CD4-positive, alpha-beta T cell (primary cell): ENCODE data around the gene DNAJC15. TPM values are rescaled to one million over a fixed set of nuclear protein-coding genes. Genes with fewer than 3 reads are reported as not detected.

Experiments used
- ATAC-seq: fragments of 200-7000 bp; cut with Tn5 transposase; one replicate; pipeline ENCODE4 v1.10.0; 2022; ENCODE audit warnings: mild to moderate bottlenecking; ENCODE audit not compliant: poor library complexity
- CTCF ChIA-PET: fragments of 350-600 bp; sonication (Branson Sonifier 250); formaldehyde crosslinking; loops from one replicate; lab custom pipeline; 2021; ENCODE audit warnings: antibody characterized with exemption, inconsistent platforms; lab: Charles Lee
- POLR2A ChIA-PET: fragments of 350-600 bp; sonication (Branson Sonifier 250); formaldehyde crosslinking; loops from one replicate; lab custom pipeline; 2021; ENCODE audit warnings: antibody characterized with exemption, inconsistent platforms; lab: Charles Lee
- DNase-seq, 14 experiments: peaks; one replicate each; pipeline ENCODE4 v3.0.0-alpha.2; 2013 to 2020; ENCODE audit warnings: mixed read lengths in 2 of 14
- H3K27ac ChIP-seq, 2 donors: one replicate each; pipeline versions ENCODE4 v1.5.1 to v1.7.0; 2013; ENCODE audit warnings: low read length in 2 of 2, low read depth in 1 of 2, mild to moderate bottlenecking in 1 of 2
- H3K27me3 ChIP-seq, 2 experiments: 1 replicate in 1 of 2; 2 replicates in 1 of 2; pipeline versions ENCODE4 v1.6.1 to v1.7.0; 2013; ENCODE audit warnings: low read length in 2 of 2, control low read depth in 1 of 2, mild to moderate bottlenecking in 1 of 2, moderate library complexity in 1 of 2; ENCODE audit not compliant: insufficient read depth in 2 of 2, control insufficient read depth in 1 of 2
- H3K36me3 ChIP-seq: one replicate; pipeline ENCODE4 v1.6.1; 2013; ENCODE audit warnings: low read length, control low read depth; ENCODE audit not compliant: insufficient read depth
- H3K4me1 ChIP-seq: one replicate; pipeline ENCODE4 v1.6.1; 2013; ENCODE audit warnings: low read length, control low read depth; ENCODE audit not compliant: insufficient read depth
- H3K4me3 ChIP-seq: one replicate; pipeline ENCODE4 v1.5.1; 2013; ENCODE audit warnings: mild to moderate bottlenecking, low read length, moderate library complexity
- H3K9me3 ChIP-seq, 2 experiments: 1 replicate in 1 of 2; 2 replicates in 1 of 2; pipeline versions ENCODE4 v1.6.1 to v1.7.0; 2013; ENCODE audit warnings: low read length in 2 of 2, mild to moderate bottlenecking in 2 of 2, control low read depth in 1 of 2, moderate library complexity in 1 of 2; ENCODE audit not compliant: control insufficient read depth in 1 of 2, insufficient read depth in 1 of 2
- H3K27ac Mint-ChIP-seq: one replicate; pipeline ENCODE4 v1.8.0; 2020; ENCODE audit warnings: mixed read lengths
- H3K27me3 Mint-ChIP-seq: one replicate; pipeline ENCODE4 v1.8.0; 2021; ENCODE audit warnings: mixed read lengths
- H3K36me3 Mint-ChIP-seq: one replicate; pipeline ENCODE4 v1.8.0; 2021; ENCODE audit warnings: low read depth, mixed read lengths
- H3K4me1 Mint-ChIP-seq: one replicate; pipeline ENCODE4 v1.8.0; 2021; ENCODE audit warnings: low read depth, mixed read lengths
- H3K4me3 Mint-ChIP-seq: one replicate; pipeline ENCODE4 v1.8.0; 2020; ENCODE audit warnings: mild to moderate bottlenecking, mixed read lengths
- H3K9me3 Mint-ChIP-seq: one replicate; pipeline ENCODE4 v1.8.0; 2020; ENCODE audit warnings: mixed read lengths
- CTCF ChIP-seq: fragments of 200-600 bp; IDR thresholded peaks from one replicate; pipeline ENCODE4 v1.8.0; 2022; ENCODE audit warnings: antibody characterized with exemption, mild to moderate bottlenecking
- intact Hi-C, 2 experiments: fragments of 100-400 bp; cut with DNase I in 1 of 2; cut with micrococcal nuclease in 1 of 2; formaldehyde crosslinking; loops; one replicate each; pipeline versions ENCODE4 v1.15.1 to v1.9.0; 2023 to 2025; cut with DNase I, micrococcal nuclease
- total RNA-seq, 174 experiments: library from RNA in 2 of 174; stranded (reverse) in 2 of 174; gene quantifications; one replicate each; pipeline ENCODE4 v1.2.3 and lab custom pipeline; 2021 to 2026

DNAJC15 gene
- total RNA-seq, 2 experiments from 2014 or later: 6.8 to 7.6 TPM

- no peaks in the 10 kb centered on the region for H3K9me3 Mint-ChIP-seq
- ATAC-seq (no peak), DNase-seq (no peak)
- ChIA-PET CTCF (no interaction called here), POLR2A (interaction anchor here (1.8 kb wide), 1 partner anchor 10 kb away, joined by 9 read pairs; the partner anchor contains the start of gene EPSTI1)
- Histone ChIP-seq H3K9me3 (no peaks in the 10 kb centered on the region), H3K27me3 (no peaks in the 10 kb centered on the region), H3K36me3 (no peaks in the 10 kb centered on the region), H3K4me1 (no peaks in the 10 kb centered on the region), H3K4me3 (no peak overlapping the region), H3K27ac (no peak overlapping the region)
- H3K4me1 Mint-ChIP-seq: no peaks in the 10 kb centered on the region
- H3K36me3 Mint-ChIP-seq: no peaks in the 10 kb centered on the region
- no peak for TF ChIP-seq CTCF
- no peak overlapping the region for H3K27ac Mint-ChIP-seq
- intact Hi-C loops: no loop called here
- no peak overlapping the region for H3K4me3 Mint-ChIP-seq
- no peaks in the 10 kb centered on the region for H3K27me3 Mint-ChIP-seq
Measured at GRCh38 chr13:43002021-43002420, 21.4 kb upstream of the DNAJC15 start.

DNA sequence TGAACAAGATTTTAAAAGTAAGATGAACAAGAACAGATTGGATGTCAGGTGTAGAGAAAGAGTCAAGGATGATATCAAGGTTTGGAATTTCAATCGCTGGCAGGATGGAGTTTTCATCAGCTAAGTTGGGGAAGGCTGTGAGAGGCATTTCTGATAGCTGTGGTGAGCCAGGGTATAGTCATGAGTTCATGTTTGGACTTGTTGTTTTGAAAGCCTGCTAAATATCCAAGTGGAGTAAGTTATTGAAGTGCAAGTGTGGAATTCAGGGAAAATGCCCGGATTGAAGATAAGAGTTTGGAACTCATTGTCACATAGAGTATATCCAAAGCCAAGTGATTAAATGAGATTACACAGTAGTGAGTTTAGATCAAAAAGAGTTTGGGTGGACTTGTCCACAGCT lies 20.4 kb upstream of the DNAJC15 start:
- no peak for ATAC-seq
- H3K36me3 Mint-ChIP-seq: no peaks in the 10 kb centered on the region
- no peaks in the 10 kb centered on the region for H3K27me3 ChIP-seq

GRCh38 chr13:43003729-43004128 lies 19.7 kb upstream of the DNAJC15 start:
- Mint-ChIP-seq H3K9me3 (no peaks in the 10 kb centered on the region), H3K4me1 (no peaks in the 10 kb centered on the region), H3K36me3 (no peaks in the 10 kb centered on the region), H3K4me3 (no peak overlapping the region), H3K27ac (no peak overlapping the region), H3K27me3 (no peaks in the 10 kb centered on the region)
- CTCF ChIA-PET: interaction anchor here (1.4 kb wide), 1 partner anchor 35 kb away, joined by 3 read pairs; no protein-coding TSS in a partner anchor
- TF ChIP-seq CTCF: no peak
- Histone ChIP-seq H3K27me3 (no peaks in the 10 kb centered on the region), H3K27ac (no peak overlapping the region), H3K4me3 (no peak overlapping the region), H3K9me3 (no peaks in the 10 kb centered on the region), H3K36me3 (no peaks in the 10 kb centered on the region), H3K4me1 (no peaks in the 10 kb centered on the region)
- POLR2A ChIA-PET: interaction anchor here (0.9 kb wide), 1 partner anchor 19 kb away, joined by 3 read pairs; the partner anchor contains the start of gene DNAJC15
- DNase-seq (no peak), ATAC-seq (no peak)
- intact Hi-C loops: no loop called here

More for the DNA sequence above, 20.4 kb upstream of the DNAJC15 start:
- Histone ChIP-seq H3K4me1 (no peaks in the 10 kb centered on the region), H3K27ac (no peak overlapping the region), H3K9me3 (no peaks in the 10 kb centered on the region), H3K4me3 (no peak overlapping the region), H3K36me3 (no peaks in the 10 kb centered on the region)
- Mint-ChIP-seq H3K27ac (no peak overlapping the region), H3K27me3 (no peaks in the 10 kb centered on the region), H3K4me3 (no peak overlapping the region), H3K9me3 (no peaks in the 10 kb centered on the region), H3K4me1 (no peaks in the 10 kb centered on the region)
- POLR2A ChIA-PET: interaction anchor here (0.9 kb wide), 1 partner anchor 20 kb away, joined by 3 read pairs; the partner anchor contains the start of gene DNAJC15
- no peak for DNase-seq
- no peak for TF ChIP-seq CTCF
- CTCF ChIA-PET: interaction anchor here (1.4 kb wide), 1 partner anchor 34 kb away, joined by 3 read pairs; no protein-coding TSS in a partner anchor
- intact Hi-C loops: no loop called here
